Activated CD8-positive, alpha-beta memory T cell treated with anti-CD3 and anti-CD28 coated beads, Interleukin-2, amount 10 ng/mL, durations not matched to agents 7 days and 5 days (primary cell): ENCODE measurements around the gene SORCS2. TPM values are rescaled to one million over a fixed set of nuclear protein-coding genes. Genes with fewer than 3 reads are reported as not detected.
"Not testable (repeated sequence)": the region's sequence is repeated elsewhere in the genome, so short reads cannot be mapped to it uniquely, and the experiment has no call there.

Experiments used
- ATAC-seq: fragments of 150-1000 bp; cut with Tn5 transposase; one replicate; pipeline ENCODE4 v1.10.0; 2021; ENCODE audit warnings: moderate library complexity
- CTCF ChIA-PET: fragments of 350-600 bp; sonication (Branson Sonifier 250); formaldehyde crosslinking; loops from one replicate; lab custom pipeline; 2021; ENCODE audit warnings: antibody characterized with exemption; lab: Charles Lee
- DNase-seq: peaks from one replicate; pipeline ENCODE4 v3.0.0-alpha.2; 2020
- H3K27ac Mint-ChIP-seq: one replicate; pipeline ENCODE4 v1.8.0; 2021; ENCODE audit warnings: mild to moderate bottlenecking, mixed read lengths
- H3K27me3 Mint-ChIP-seq: one replicate; pipeline ENCODE4 v1.8.0; 2021; ENCODE audit warnings: mixed read lengths
- H3K36me3 Mint-ChIP-seq: one replicate; pipeline ENCODE4 v1.8.0; 2021; ENCODE audit warnings: mild to moderate bottlenecking, mixed read lengths
- H3K4me1 Mint-ChIP-seq: one replicate; pipeline ENCODE4 v1.8.0; 2021; ENCODE audit warnings: mixed read lengths
- H3K4me3 Mint-ChIP-seq: one replicate; pipeline ENCODE4 v1.8.0; 2021; ENCODE audit warnings: mild to moderate bottlenecking, moderate library complexity, mixed read lengths
- H3K9me3 Mint-ChIP-seq: one replicate; pipeline ENCODE4 v1.8.0; 2022; ENCODE audit warnings: low read depth, mixed read lengths
- total RNA-seq, 2 experiments: library from RNA; stranded (reverse); gene quantifications; one replicate each; pipeline ENCODE4 v1.2.3, GENCODE V29; 2021

Gene SORCS2
- total RNA-seq, 2 experiments from 2014 or later, result 0.05 to 0.06 TPM

DNA sequence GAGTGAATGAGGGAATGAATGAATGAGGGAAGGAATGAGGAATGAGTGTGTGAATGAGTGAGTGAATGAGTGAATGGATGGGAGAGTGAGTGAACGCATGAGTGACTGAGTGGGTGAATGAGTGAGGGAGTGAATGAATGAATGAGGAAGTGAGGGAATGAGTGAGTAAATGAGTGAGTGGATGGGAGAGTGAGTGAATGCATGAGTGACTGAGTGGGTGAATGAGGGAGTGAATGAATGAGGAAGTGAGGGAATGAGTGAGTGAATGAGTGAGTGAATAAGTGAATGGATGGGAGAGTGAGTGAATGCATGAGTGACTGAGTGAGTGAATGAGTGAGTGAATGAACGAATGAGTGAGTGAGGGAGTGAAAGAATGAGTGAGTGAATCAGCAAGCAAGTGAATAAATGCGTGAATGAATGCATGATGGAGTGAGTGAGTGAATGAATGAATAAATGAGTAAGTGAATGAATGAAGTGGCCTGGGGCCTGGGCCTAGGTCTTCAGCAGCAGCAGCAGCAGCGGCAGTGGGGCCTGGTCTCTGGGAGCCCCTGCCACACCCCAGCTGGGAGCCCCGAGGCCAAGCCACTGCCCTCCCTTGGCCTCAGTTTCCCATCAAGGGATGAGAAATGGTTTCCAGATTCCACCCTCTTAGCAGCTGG lies 258.6 kb downstream of the SORCS2 start:
- ATAC-seq (no peak), DNase-seq (no peak)
- Mint-ChIP-seq H3K36me3 (no peaks in the 10 kb centered on the region), H3K27ac (no peak overlapping the region), H3K4me1 (no peaks in the 10 kb centered on the region), H3K4me3 (no peak overlapping the region), H3K9me3 (no peaks in the 10 kb centered on the region), H3K27me3 (no peaks in the 10 kb centered on the region)
- CTCF ChIA-PET, result no interaction called here

DNA sequence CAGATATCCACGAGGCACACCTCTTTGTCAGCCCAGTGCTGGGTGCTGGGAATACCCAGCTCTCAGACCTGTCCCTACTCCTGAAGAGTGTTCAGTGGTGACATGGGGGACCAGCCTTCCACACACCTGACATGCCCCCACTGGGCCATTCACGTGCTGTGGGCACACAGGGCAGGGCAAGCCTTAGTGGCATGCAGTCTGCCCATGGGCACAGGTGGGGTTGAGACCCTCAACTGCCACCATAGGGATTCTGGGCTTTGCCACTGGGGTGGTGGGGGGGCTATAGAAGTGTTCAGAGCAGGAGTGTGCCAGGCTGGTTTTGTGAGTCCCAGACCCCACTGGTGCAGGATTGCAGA lies 259.1 kb downstream of the SORCS2 start:
- Mint-ChIP-seq H3K27ac (no peak overlapping the region), H3K4me3 (no peak overlapping the region), H3K4me1 (no peaks in the 10 kb centered on the region), H3K36me3 (no peaks in the 10 kb centered on the region), H3K9me3 (no peaks in the 10 kb centered on the region), H3K27me3 (no peaks in the 10 kb centered on the region)
- DNase-seq, result no peak
- CTCF ChIA-PET, result no interaction called here
- ATAC-seq, result no peak

DNA sequence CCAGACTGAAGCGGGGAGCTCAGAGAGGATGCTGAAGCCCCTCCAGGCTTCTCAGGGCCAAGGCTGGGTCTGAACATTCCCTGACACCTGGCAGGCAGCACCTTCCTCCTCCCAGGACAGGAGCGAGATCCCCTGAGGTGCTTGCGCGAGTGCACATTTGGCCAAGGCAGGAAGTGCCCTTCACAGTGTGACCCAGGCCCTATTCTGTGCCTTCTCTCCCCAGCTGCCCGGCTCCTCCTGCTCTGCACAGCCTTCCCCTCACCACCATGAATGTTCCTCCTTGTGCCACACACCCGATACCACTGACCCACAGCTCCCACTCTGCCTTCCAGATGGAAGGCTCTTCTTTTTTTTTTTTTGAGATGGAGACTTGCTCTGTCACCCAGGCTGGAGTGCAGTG lies 259.5 kb downstream of the SORCS2 start:
- Mint-ChIP-seq H3K36me3 (no peaks in the 10 kb centered on the region), H3K9me3 (no peaks in the 10 kb centered on the region), H3K4me1 (no peaks in the 10 kb centered on the region), H3K27me3 (no peaks in the 10 kb centered on the region), H3K4me3 (no peak overlapping the region), H3K27ac (no peak overlapping the region)
- DNase-seq (no peak), ATAC-seq (no peak)
- CTCF ChIA-PET, result no interaction called here

DNA sequence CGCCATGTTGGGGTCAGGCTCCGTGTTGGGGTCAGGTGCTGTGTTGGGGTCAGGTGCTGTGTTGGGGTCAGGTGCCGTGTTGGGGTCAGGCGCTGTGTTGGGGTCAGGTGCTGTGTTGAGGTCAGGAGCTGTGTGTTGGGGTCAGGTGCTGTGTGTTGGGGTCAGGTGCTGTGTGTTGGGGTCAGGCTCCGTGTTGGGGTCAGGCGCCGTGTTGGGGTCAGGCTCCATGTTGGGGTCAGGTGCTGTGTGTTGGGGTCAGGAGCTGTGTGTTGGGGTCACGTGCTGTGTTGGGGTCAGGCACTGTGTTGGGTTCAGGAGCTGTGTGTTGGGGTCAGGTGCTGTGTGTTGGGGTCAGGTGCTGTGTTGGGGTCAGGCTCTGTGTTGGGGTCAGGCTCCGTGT lies 260.5 kb downstream of the SORCS2 start:
- ATAC-seq, H3K4me3 Mint-ChIP-seq, H3K36me3 Mint-ChIP-seq, CTCF ChIA-PET, H3K9me3 Mint-ChIP-seq, H3K27ac Mint-ChIP-seq, DNase-seq, H3K27me3 Mint-ChIP-seq, H3K4me1 Mint-ChIP-seq: not testable (repeated sequence)

DNA sequence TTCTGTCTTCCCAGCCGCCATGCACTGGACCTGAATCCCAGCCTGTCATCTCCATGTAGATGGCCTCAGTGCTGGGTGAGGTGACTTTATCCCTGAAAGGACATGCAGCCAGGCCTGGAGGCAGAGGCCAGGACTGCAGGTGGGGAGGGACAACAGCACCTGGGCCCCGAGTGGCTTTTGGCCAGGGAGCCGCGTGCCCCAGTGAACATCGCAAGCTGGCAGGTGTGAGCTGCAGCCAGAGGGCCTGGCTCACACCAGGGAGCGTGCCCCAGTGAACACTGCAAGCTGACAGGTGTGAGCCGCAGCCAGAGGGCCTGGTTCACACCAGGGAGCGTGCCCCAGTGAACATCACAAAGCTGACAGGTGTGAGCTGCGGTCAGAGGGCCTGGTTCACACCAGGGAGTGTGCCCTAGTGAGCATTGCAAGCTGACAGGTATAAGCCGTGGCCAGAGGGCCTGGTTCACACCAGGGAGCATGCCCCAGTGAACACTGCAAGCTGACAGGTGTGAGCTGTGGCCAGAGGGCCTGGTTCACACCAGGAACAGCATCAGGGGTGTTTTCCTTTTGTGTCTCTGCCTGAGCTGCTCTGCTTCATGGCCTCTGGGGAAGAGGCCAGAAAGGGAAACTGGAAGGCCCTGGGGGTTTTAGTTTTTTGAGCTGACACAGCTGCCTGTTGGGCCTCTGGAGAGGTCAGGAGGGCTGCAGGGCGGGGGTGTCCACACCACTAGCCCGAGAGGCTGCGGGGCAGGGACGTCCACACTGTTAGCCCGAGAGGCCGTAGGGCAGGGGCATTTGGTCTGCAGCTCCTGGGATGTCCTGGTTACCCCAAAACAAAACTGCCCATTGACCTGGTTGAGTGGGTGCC lies 265.1 kb downstream of the SORCS2 start:
- CTCF ChIA-PET, result interaction anchor here (1.0 kb wide), 1 partner anchor 17 kb away, joined by 3 read pairs; no protein-coding TSS in a partner anchor
- Mint-ChIP-seq H3K4me3 (no peak overlapping the region), H3K27ac (no peak overlapping the region)

DNA sequence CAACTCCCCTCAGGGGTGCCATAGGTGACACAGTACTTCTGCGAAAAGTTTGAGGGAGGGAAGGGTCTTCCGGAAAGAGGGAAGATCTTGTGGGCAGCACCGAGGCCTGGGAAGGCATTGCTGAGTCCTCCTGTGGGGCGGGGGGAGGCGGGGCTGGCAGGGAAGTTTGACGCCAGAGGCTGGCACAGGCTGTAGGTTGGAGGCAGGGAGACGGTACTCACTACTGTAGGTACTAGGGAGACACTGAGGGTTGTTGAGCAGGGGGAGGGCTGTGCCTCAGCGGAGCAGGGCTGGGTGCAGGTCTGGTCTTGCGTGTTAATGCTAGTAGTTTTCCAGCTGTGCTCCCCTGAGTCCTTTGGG lies 265.7 kb downstream of the SORCS2 start:
- Mint-ChIP-seq H3K27me3 (no peaks in the 10 kb centered on the region), H3K9me3 (no peaks in the 10 kb centered on the region), H3K36me3 (no peaks in the 10 kb centered on the region), H3K27ac (no peak overlapping the region), H3K4me1 (no peaks in the 10 kb centered on the region), H3K4me3 (no peak overlapping the region)
- ATAC-seq (no peak), DNase-seq (no peak)
- CTCF ChIA-PET, result interaction anchor here (0.5 to 1.0 kb wide), 2 partner anchors 18 to 1709 kb away, joined by 3 read pairs; no protein-coding TSS in a partner anchor

More for the DNA sequence above, 265.1 kb downstream of the SORCS2 start:
- no peaks in the 10 kb centered on the region for H3K9me3 Mint-ChIP-seq
- H3K36me3 Mint-ChIP-seq, result no peaks in the 10 kb centered on the region
- ATAC-seq (no peak), DNase-seq (no peak)
- H3K27me3 Mint-ChIP-seq, result no peaks in the 10 kb centered on the region
- H3K4me1 Mint-ChIP-seq, result no peaks in the 10 kb centered on the region

DNA sequence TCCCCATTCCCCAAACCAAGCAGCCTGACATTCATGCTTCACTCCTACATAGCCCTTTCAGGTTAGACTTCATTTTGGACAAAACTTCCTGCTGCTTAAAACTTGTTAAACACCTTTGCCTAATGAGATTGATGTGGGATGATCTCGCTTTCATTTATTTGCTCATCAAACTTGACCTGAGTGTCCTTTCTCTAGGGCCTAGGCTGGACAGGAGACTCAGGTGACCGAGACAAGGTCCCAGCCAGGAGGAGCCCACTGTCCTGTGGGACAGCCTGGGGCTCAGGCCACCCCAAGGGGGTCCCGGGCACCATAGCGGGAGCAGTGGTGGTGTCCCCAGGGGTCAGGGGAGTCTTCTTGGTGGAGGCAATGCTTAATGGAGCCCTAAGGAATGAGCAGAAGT lies 266.1 kb downstream of the SORCS2 start:
- ATAC-seq (no peak), DNase-seq (no peak)
- H3K4me3 Mint-ChIP-seq, result no peak overlapping the region
- H3K27ac Mint-ChIP-seq, result no peak overlapping the region
- H3K4me1 Mint-ChIP-seq, result no peaks in the 10 kb centered on the region
- no peaks in the 10 kb centered on the region for H3K9me3 Mint-ChIP-seq
- CTCF ChIA-PET, result interaction anchor here (0.5 kb wide), 1 partner anchor 1709 kb away, joined by 3 read pairs; no protein-coding TSS in a partner anchor
- no peaks in the 10 kb centered on the region for H3K36me3 Mint-ChIP-seq
- H3K27me3 Mint-ChIP-seq, result no peaks in the 10 kb centered on the region

DNA sequence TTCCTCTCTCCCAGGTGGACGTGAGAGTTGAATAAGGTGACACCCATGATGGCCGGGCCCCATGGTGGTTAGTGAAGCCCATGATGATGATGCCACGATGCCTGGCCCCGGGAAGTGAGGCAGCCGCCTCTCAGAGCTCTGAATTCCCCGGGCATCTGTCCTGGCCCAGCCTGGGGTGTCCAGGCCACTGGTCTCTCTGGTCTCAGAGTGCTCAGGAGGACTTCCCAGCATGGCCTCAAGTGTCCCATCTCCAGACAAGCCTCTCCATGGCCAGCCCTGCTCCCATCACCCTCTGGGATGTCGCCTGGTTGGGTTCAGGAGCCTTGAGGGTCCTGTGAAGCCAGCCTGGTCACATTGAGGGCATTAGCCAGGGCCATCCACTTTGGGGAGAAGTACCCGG lies 267.1 kb downstream of the SORCS2 start:
- CTCF ChIA-PET, result no interaction called here
- Mint-ChIP-seq H3K27me3 (no peaks in the 10 kb centered on the region), H3K36me3 (no peaks in the 10 kb centered on the region), H3K27ac (no peak overlapping the region), H3K4me1 (no peaks in the 10 kb centered on the region), H3K4me3 (no peak overlapping the region), H3K9me3 (no peaks in the 10 kb centered on the region)
- no peak for DNase-seq
- no peak for ATAC-seq

DNA sequence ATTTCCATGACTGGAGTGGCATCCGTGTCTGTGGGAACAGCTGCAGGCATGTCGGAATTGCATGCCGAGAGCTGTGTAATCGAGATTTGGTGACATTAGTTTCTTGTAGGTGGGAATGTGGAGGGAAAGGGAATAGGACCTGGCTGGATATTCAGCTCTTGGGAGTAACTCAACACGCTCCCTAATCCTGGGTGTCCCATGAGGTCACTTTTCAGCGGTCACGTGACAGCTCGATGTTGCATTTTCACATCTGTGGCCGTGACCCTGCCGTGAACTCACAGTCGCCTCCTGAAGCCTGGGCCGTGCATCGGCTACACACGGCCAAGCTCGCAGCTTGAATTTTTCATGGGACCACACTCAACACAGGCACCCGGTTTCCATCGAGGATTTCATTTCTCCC lies 268.2 kb downstream of the SORCS2 start:
- no peak overlapping the region for H3K27ac Mint-ChIP-seq
- CTCF ChIA-PET, result no interaction called here
- ATAC-seq (no peak), DNase-seq (no peak)
- H3K9me3 Mint-ChIP-seq, result no peaks in the 10 kb centered on the region
- H3K4me1 Mint-ChIP-seq, result no peaks in the 10 kb centered on the region
- H3K36me3 Mint-ChIP-seq, result no peaks in the 10 kb centered on the region
- H3K4me3 Mint-ChIP-seq, result no peak overlapping the region
- H3K27me3 Mint-ChIP-seq, result no peaks in the 10 kb centered on the region

DNA sequence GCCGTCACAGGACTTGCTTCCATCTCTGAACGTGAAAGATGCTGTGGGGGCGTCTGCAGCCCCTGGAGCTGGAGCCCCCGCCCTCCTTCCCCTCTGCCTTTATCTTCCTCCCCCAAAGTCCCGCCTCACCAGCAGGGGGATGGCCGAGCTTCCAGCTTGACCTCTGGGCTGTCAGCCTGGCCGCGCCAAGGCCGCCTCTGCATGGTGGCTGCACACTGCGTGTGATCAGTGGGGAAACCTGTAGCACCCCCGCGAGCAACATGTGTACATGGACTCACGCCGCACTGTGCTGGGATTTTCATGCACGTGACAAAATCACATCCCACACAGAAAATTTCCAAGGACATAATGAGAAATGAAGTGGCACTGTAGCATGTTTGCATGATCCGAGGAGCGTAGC lies 268.9 kb downstream of the SORCS2 start:
- Mint-ChIP-seq H3K4me1 (no peaks in the 10 kb centered on the region), H3K36me3 (no peaks in the 10 kb centered on the region), H3K4me3 (no peak overlapping the region), H3K27ac (no peak overlapping the region), H3K27me3 (no peaks in the 10 kb centered on the region), H3K9me3 (no peaks in the 10 kb centered on the region)
- DNase-seq (no peak), ATAC-seq (no peak)
- CTCF ChIA-PET, result no interaction called here

DNA sequence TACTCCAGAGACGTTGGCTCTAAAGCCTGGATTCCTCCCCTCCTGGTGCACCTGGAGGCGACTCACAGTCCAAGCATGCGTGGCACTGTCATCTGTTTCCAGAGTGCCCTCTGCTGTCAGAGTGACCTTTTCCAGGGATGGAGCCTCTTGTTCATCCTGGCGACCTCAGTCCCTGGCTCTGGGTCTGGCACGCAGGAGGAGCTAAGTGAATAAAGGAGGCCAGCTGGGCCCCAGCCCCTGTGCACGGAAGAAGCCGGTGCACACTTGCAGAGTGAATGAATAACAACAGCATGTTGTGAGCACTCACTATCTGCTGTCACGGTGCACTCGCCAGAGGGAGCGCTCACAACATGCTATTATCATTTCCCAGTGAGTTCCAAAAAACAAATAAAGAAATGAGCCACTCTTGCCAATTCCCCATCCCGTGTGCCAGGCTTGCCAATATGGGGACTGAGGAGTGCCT lies 270.2 kb downstream of the SORCS2 start:
- H3K4me1 Mint-ChIP-seq, result no peaks in the 10 kb centered on the region
- no peak for DNase-seq

DNA sequence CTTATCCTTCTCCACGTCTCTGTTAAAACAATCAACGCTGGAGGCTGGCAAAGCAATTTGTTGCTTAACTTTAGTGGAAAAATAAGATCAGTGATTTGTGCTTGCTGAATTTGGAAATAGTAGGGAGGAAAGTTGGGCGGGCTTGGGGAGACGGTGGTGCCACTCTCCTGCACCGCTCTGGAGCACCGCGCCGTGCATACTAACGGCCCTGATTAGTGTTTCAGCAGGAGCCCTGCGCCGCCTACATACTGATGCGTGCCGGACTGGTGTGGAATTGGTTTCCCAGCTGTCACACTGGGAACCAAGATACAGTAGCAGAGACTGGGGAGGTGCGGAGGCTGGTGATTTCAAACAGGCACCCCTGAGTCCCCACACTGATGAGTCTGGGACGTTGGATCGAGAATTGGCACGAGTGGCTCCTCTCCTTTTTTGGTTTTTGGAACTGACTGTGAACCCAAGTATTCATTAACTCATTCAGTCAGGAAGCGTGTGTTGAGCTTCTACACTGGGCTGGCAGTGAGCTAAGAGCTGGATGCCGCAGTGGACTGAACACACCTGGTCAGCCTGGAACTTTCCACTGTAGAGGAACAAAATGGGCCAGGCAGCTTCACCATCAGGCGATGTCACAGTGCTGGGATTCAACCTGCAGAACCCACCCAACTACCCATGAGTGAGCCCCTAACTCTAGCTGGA lies 271.4 kb downstream of the SORCS2 start:
- no peak overlapping the region for H3K27ac Mint-ChIP-seq
- H3K4me1 Mint-ChIP-seq, result no peaks in the 10 kb centered on the region
- no peak for ATAC-seq
- no peaks in the 10 kb centered on the region for H3K36me3 Mint-ChIP-seq
- no peak overlapping the region for H3K4me3 Mint-ChIP-seq
- no peak for DNase-seq
- H3K9me3 Mint-ChIP-seq, result no peaks in the 10 kb centered on the region
- CTCF ChIA-PET, result no interaction called here
- no peaks in the 10 kb centered on the region for H3K27me3 Mint-ChIP-seq

More for the DNA sequence above, 270.2 kb downstream of the SORCS2 start:
- Mint-ChIP-seq H3K36me3 (no peaks in the 10 kb centered on the region), H3K27ac (no peak overlapping the region), H3K9me3 (no peaks in the 10 kb centered on the region), H3K4me3 (no peak overlapping the region), H3K27me3 (no peaks in the 10 kb centered on the region)
- CTCF ChIA-PET, result no interaction called here
- no peak for ATAC-seq

DNA sequence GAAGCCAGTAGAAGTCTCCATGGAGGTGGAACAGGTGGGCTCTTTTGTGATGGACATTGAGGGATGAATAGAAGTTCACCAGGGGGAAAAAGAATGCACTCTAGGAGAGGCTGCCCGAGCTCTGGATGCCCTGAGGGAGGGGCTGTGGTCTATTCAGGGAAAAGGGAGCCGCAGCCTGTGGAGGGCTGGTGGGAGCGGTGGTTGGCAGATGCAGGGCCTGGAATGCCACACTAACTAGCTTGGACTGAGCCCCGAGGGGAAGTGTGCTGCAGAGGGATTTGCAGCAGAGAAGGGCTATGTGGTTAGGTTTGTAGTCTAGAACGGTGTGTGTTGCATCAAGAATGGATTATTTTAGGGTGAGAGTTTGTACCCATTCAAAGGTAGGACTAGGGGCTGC lies 271.9 kb downstream of the SORCS2 start:
- no peak overlapping the region for H3K27ac Mint-ChIP-seq
- no peak overlapping the region for H3K4me3 Mint-ChIP-seq
- CTCF ChIA-PET, result no interaction called here
- H3K36me3 Mint-ChIP-seq, result no peaks in the 10 kb centered on the region
- H3K9me3 Mint-ChIP-seq, result no peaks in the 10 kb centered on the region
- ATAC-seq (no peak), DNase-seq (no peak)
- no peaks in the 10 kb centered on the region for H3K27me3 Mint-ChIP-seq
- no peaks in the 10 kb centered on the region for H3K4me1 Mint-ChIP-seq
